ENCODE measurements around the gene CCDC40.
A peak's percentile ranks its signal among the peaks of the same experiment; 100 is the strongest.
"Not testable (repeated sequence)": the region's sequence is repeated elsewhere in the genome, so short reads cannot be mapped to it uniquely, and the experiment has no call there.

Gene CCDC40

GRCh38 chr17:80083136-80083661 is 46.8 kb downstream of the CCDC40 start:
- DNase-seq (ENCODE audit: low spot score): no peak

DNA sequence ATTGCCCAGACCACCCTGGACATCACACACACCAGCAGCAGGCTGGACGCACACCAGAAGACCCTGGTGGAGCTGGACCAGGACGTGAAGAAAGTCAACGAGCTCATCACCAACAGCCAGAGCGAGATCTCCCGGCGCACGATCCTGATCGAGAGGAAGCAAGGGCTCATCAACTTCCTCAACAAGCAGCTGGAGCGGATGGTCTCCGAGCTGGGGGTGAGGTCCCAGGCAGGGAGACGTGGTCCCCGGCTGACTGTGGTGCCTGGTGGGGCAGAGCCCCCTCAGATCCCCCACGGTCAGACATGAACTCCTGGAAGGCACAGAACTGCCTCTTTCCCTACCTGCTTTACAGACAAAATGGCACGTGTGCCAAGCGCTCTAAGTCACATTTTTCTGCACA is 48.3 kb downstream of the CCDC40 start:
- DNase-seq (ENCODE audit: low spot score): no peak

DNA sequence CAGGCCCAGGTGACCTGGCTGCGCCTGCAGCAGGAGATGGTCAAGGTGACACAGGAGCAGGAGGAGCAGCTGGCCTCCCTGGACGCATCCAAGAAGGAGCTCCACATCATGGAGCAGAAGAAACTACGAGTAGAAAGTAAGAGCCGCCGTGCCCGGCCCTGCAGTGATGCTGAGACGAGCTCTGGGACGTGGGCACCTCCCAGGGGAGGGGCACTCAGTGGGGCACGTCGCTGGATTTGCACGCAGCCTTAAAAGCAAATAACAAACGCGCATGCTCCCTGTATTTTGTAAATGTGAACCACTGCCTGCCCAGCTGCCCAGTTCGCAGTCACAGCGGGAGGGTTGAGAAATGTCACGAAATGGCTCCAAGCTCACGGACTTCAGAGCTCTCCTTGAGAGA is 49.6 kb downstream of the CCDC40 start:
- no peak for DNase-seq (ENCODE audit: low spot score)

DNA sequence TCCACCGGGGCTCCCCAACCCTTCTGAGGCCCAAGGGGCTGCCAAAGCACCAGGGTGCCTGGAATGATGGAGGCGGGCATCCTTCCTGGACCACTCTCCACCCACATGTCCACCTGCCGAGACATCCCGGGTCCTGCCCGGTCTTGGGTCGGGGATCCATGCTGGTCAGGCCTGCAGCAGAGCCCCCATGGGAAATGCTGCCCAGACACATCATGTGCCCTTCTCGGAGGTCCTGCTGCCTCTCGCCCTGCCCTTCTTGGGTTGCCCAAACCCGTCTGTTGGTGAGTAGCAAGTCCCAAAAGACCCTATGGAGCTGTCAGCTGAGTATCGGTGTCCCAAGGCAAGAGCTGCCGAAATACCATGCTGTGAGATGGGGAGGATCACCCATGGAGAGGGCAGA is 50.2 kb downstream of the CCDC40 start:
- DNase-seq (ENCODE audit: low spot score): no peak

DNA sequence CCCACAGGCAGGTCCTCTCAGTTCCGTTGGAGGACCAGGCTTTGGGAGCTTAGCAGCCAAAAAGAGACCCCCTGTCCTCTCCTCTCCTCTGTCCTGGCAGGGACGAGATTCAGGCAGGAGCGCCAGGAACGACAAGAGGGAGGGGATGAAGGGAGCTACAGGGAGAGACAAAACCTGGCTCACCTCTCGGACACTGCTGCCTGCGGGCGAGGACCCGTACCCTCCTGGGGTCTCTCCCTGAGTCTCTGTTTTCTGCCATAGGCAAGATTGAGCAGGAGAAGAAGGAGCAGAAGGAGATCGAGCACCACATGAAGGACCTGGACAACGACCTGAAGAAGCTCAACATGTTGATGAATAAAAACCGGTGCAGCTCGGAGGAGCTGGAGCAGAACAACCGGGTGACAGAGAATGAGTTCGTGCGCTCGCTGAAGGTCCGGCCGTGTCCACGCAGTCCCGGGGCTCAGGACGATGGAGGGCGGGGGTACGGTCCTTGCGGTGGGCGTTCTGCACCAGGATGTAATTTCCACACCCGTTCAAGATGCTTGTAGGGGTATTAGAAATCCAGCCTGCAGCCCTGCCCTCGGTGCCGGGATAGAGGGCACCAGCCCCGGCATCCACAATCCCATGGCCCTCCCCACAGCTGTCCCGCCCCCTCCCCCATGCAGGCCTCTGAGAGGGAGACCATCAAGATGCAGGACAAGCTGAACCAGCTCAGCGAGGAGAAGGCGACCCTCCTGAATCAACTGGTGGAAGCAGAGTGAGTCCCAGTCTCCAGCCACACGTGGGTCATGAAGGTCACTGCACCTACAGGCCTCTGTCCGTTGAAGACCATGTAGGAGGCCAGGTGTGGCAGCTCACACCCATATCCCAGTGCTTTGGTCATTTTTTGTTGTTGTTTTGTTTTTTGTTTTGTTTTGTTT is 51.2 kb downstream of the CCDC40 start:
- DNase-seq (ENCODE audit: low spot score): no peak

- DNase-seq (ENCODE audit: low spot score): no peak
Measured at GRCh38 chr17:80089762-80090161, 53.3 kb downstream of the CCDC40 start.

DNA sequence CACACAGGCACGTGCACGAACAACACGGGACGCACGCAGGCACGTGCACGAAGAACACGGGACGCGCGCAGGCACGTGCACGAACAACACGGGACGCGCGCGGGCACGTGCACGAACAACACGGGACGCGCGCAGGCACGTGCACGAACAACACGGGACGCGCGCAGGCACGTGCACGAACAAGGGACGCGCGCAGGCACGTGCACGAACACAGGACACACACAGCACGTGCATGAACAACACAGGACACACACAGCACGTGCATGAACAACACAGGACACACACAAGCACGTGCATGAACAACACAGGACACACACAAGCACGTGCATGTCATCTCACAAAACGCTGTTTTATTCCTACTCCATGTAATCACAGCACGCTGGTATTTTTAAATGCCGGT is 53.7 kb downstream of the CCDC40 start:
- not testable (repeated sequence) for DNase-seq (ENCODE audit: low spot score)

DNA sequence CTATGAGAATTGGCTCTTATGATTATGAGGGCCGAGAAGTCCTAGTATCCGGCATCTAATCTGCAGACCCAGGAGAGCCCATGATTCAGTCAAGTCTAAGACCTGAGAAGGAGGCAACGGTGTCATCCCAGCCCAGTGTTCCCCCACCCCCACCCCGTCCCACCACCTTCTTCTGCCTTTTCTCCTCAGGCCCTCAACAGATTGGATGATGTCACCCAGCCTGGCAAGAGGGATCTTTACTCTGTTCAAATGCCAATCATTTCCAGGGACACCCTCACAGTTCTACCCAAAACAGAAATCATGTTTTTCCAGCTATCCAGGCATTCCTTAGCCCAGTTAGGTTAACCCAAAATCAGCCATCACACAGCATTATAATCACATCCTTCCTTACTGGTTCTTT is 54.9 kb downstream of the CCDC40 start:
- no peak for DNase-seq (ENCODE audit: low spot score)

DNA sequence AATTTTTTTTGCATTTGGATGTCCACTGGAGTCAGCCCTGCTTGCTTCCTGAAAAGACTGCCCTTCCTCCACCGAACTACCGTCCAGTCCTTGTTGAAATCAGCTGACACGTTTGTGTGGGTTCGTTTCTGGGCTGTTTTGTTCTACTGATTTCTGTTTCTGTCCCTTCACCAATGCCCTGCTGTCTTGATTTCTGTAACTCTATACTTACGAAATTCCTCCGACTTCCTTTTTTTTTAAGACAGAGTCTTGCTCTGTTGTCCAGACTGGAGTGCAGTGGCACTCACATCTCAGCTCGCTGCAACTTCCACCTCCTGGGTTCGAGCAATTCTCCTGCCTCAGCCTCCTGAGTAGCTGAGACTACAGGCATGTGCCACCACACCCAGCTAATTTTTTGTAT is 56.5 kb downstream of the CCDC40 start:
- no peak for DNase-seq (ENCODE audit: low spot score)

- DNase-seq (ENCODE audit: low spot score): no peak
Measured at GRCh38 chr17:80095038-80095843, 58.8 kb downstream of the CCDC40 start.

DNA sequence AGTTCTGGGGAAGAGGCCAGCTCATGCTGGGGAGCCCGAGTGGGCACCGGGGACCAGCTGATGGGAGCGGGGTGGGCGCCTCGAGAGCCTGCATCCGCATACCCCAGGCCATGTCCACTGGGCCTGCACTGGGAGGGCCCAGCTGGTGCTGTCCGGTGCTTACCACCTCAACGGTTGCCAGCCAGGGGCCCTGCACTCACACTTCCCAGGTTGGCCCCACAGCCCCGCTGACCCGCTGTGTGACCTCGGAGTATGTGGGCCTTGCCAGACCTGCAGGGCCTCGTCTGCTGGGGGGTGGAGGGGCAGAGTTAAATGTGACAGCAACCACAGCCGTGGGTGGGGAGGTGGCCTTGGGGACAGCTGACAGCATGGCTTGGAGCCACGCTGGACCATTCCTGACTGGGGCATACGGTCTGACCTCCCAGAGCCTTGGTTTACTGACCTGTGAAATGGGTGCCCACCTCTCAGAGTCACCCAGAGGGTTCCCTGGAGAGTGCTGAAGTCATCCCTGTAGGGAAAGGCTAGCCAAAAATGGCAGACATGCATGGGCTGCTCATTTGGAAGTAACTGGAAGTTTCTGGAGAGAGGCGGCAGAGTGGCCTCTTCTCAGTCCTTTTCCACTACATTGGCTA is 59.5 kb downstream of the CCDC40 start:
- no peak for DNase-seq (ENCODE audit: low spot score)

DNA sequence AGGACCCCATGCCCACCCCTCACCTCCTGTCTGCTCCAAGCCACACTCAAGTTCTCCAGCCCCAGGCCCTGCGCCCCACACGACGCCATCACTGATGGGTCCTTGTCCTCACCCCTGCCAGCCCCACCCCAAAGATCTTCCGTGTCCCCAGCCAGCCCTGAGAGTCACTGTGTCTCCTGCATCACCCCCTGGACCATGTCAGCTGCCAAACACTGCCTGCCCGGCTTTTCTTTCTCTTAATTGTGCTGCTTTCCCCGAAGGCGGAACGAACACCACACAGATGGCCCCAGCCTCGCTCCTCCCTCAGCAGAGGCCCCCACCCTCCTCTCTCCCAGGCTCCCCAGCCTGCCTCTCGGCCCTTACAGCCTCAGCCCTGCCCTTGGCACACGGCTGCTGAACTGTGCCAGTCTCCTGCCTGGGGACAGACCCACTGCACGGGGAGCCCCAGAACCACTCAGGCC is 60.1 kb downstream of the CCDC40 start:
- DNase-seq (ENCODE audit: low spot score): no peak

- no peak for DNase-seq (ENCODE audit: low spot score)
Measured at GRCh38 chr17:80097127-80097621, 60.7 kb downstream of the CCDC40 start.

DNA sequence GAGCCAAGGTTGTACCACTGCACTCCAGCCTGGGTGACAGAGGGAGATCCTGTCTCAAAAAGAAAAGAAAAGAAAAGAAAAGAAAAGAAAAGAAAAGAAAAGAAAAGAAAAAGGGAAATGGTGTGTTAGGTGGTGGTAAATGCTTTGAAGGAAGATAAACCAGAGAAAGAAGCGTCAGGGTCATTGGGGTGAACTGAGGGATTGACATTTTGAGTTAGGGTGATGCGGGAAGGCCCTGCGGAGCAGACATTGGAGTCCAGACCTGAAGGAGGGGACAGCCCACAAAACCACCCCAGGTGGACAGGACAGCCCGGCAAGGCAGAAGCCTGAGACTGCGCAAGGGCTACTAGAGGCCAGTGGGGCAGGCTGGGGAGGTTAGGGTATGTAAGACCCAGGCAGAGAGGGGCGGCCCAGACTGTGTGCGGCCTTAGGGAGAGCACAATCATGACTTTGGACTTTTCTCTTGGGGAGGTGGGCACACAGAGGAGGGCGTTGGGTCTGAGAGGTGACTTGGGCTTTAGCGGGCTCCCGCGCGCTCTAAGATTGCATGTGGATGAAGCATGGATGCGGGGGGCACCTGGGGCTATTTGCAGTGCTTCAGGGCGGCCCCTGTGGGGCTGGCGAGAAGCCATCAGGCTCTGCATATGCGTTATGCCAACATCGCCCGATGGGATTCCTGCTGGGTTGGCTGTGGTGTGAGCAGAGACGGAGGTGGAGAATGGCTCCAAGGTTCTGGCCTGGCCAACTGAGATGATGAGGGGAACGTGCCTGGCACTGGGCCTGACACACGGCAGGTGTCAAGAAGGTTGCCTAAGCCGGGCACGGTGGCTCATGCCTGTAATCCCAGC is 61.6 kb downstream of the CCDC40 start:
- no peak for DNase-seq (ENCODE audit: low spot score)

GRCh38 chr17:80099291-80100034 is 63.0 kb downstream of the CCDC40 start:
- DNase-seq (ENCODE audit: low spot score): no peak

GRCh38 chr17:80100035-80100323 is 63.5 kb downstream of the CCDC40 start:
- DNase-seq (ENCODE audit: low spot score): no peak

DNA sequence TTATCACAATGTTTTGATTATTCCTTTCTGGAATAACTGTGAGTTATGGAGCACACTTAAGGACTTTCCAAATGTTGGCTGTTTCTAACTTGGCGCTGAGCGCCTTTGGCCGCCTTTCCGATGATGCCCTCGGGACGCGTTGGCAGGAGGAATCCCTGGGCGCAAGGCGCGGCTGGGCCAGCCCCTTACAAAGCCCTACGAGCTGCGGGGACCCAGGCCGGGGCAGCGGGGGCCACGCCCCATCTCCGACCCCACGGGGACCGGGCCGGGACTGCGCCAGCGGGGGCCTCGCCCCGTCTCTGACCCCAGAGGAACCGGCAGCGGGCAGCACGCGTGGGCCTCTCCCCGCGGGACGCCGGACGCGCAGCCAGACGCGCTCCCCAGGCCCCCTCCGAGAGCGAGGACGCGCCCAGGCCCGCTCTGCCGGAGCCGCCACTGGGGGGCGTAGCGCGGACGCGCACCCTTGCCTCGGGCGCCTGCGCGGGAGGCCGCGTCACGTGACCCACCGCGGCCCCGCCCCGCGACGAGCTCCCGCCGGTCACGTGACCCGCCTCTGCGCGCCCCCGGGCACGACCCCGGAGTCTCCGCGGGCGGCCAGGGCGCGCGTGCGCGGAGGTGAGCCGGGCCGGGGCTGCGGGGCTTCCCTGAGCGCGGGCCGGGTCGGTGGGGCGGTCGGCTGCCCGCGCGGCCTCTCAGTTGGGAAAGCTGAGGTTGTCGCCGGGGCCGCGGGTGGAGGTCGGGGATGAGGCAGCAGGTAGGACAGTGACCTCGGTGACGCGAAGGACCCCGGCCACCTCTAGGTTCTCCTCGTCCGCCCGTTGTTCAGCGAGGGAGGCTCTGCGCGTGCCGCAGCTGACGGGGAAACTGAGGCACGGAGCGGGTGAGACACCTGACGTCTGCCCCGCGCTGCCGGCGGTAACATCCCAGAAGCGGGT is 64.8 kb downstream of the CCDC40 start, which contains the start of gene GAA:
GAA (plus strand) TSS at position 571 of the 935 bp plus-strand sequence. CDS start 3,006 bp downstream, outside the sequence.
- peak; percentile 86 for DNase-seq (ENCODE audit: low spot score)

GRCh38 chr17:80101946-80102663 is 65.7 kb downstream of the CCDC40 start:
- DNase-seq (ENCODE audit: low spot score): peak; percentile 39
